HepG2 (cell line): Measurements from ENCODE around the gene FAP. TPM values are rescaled to one million over a fixed set of nuclear protein-coding genes. Genes with fewer than 3 reads are reported as not detected.

Source experiments
- HOXA9 ChIP-seq: sonication (generic); formaldehyde crosslinking; IDR thresholded peaks from 2 replicates; pipeline ENCODE4 v1.8.1; 2022; ENCODE audit warnings: missing genetic modification reagents, mild to moderate bottlenecking, moderate library complexity, borderline replicate concordance
- ZFP1 ChIP-seq: IDR thresholded peaks from 2 replicates; pipeline ENCODE4 v1.6.1; 2016
- ZNF263 ChIP-seq: sonication (generic); formaldehyde crosslinking; IDR thresholded peaks from 2 replicates; pipeline ENCODE4 v1.4.0; 2020; ENCODE audit warnings: missing genetic modification reagents
- ZNF598 ChIP-seq: sonication (generic); formaldehyde crosslinking; IDR thresholded peaks from 2 replicates; pipeline ENCODE4 v1.5.1; 2020; ENCODE audit warnings: mild to moderate bottlenecking, missing genetic modification reagents, borderline replicate concordance
- polyA plus RNA-seq, 8 experiments: library from polyadenylated mRNA; depleted of rRNA in 3 of 8; stranded (reverse) in 7 of 8; unstranded in 1 of 8; fragments of >200 nt; fragmentation: Illumina TruSeq in 4 of 8; extraction: Trizol in 4 of 8; gene quantifications; 2 replicates each; pipeline versions ENCODE4 v1.2.1 to v1.2.3, GENCODE V29; 2011 to 2016; ENCODE audit warnings: low read depth in 4 of 8, missing spikeins in 1 of 8, mixed read lengths in 1 of 8; ENCODE audit not compliant: insufficient read depth in 1 of 8
- total RNA-seq, 5 experiments: library from RNA; depleted of rRNA; stranded (reverse); fragments of >200 nt; fragmentation: Illumina TruSeq; extraction: Trizol; gene quantifications; 2 replicates each; pipeline ENCODE4 v1.2.3, GENCODE V29; 2016; ENCODE audit warnings: low read depth in 1 of 5
- TF ChIP-seq, protein P1 (sequence below): IDR thresholded peaks from 2 replicates; pipeline ENCODE4 v1.6.1; 2016; ENCODE audit warnings: low read depth, missing genetic modification reagents, missing compliant biosample characterization
- TF ChIP-seq, protein P2 (sequence below): sonication (generic); formaldehyde crosslinking; IDR thresholded peaks from 2 replicates; pipeline ENCODE4 v1.8.0; 2023; ENCODE audit warnings: mild to moderate bottlenecking, missing genetic modification reagents
- TF ChIP-seq, protein P3 (sequence below): sonication (generic); formaldehyde crosslinking; IDR thresholded peaks from 2 replicates; pipeline ENCODE4 v1.5.1; 2020; ENCODE audit warnings: mild to moderate bottlenecking, missing genetic modification reagents, borderline replicate concordance

FAP gene
- total and polyA plus RNA-seq, 2 of the 13 experiments (the other 11 are each of a cell fraction or from before 2014, with no cell fraction given), result not detected

DNA sequence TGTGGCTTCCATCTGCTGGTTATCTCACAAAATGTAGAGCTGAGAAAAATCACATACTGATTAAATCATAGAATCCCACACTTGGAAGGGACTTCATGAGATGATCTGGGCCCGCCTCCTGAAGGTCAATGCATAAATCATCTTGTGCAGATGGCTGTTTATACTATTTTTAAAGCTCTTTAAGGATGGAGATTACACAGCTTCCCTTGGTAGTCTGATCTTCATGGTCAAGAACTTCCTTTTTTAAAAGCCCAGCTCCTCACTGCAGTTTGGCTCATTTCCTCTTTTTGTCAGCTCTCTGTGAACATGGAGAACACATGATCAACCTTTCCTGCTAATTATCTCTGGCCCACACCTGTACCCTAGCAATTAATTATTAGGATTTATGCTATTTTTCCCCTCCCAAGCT is 117.1 kb downstream of the FAP start (continued):
- TF ChIP-seq, protein P1, sequence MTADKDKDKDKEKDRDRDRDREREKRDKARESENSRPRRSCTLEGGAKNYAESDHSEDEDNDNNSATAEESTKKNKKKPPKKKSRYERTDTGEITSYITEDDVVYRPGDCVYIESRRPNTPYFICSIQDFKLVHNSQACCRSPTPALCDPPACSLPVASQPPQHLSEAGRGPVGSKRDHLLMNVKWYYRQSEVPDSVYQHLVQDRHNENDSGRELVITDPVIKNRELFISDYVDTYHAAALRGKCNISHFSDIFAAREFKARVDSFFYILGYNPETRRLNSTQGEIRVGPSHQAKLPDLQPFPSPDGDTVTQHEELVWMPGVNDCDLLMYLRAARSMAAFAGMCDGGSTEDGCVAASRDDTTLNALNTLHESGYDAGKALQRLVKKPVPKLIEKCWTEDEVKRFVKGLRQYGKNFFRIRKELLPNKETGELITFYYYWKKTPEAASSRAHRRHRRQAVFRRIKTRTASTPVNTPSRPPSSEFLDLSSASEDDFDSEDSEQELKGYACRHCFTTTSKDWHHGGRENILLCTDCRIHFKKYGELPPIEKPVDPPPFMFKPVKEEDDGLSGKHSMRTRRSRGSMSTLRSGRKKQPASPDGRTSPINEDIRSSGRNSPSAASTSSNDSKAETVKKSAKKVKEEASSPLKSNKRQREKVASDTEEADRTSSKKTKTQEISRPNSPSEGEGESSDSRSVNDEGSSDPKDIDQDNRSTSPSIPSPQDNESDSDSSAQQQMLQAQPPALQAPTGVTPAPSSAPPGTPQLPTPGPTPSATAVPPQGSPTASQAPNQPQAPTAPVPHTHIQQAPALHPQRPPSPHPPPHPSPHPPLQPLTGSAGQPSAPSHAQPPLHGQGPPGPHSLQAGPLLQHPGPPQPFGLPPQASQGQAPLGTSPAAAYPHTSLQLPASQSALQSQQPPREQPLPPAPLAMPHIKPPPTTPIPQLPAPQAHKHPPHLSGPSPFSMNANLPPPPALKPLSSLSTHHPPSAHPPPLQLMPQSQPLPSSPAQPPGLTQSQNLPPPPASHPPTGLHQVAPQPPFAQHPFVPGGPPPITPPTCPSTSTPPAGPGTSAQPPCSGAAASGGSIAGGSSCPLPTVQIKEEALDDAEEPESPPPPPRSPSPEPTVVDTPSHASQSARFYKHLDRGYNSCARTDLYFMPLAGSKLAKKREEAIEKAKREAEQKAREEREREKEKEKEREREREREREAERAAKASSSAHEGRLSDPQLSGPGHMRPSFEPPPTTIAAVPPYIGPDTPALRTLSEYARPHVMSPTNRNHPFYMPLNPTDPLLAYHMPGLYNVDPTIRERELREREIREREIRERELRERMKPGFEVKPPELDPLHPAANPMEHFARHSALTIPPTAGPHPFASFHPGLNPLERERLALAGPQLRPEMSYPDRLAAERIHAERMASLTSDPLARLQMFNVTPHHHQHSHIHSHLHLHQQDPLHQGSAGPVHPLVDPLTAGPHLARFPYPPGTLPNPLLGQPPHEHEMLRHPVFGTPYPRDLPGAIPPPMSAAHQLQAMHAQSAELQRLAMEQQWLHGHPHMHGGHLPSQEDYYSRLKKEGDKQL, result no peak
- no peak for TF ChIP-seq ZFP1 (CRISPR knock-in tag)
- TF ChIP-seq HOXA9 (CRISPR knock-in tag), result no peak
- TF ChIP-seq, protein P2, sequence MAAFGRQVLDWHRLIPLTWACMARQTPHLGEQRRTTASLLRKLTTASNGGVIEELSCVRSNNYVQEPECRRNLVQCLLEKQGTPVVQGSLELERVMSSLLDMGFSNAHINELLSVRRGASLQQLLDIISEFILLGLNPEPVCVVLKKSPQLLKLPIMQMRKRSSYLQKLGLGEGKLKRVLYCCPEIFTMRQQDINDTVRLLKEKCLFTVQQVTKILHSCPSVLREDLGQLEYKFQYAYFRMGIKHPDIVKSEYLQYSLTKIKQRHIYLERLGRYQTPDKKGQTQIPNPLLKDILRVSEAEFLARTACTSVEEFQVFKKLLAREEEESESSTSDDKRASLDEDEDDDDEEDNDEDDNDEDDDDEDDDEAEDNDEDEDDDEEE (CRISPR knock-in tag), result no peak
- no peak for TF ChIP-seq ZNF598 (CRISPR knock-in tag)
- TF ChIP-seq, protein P3, sequence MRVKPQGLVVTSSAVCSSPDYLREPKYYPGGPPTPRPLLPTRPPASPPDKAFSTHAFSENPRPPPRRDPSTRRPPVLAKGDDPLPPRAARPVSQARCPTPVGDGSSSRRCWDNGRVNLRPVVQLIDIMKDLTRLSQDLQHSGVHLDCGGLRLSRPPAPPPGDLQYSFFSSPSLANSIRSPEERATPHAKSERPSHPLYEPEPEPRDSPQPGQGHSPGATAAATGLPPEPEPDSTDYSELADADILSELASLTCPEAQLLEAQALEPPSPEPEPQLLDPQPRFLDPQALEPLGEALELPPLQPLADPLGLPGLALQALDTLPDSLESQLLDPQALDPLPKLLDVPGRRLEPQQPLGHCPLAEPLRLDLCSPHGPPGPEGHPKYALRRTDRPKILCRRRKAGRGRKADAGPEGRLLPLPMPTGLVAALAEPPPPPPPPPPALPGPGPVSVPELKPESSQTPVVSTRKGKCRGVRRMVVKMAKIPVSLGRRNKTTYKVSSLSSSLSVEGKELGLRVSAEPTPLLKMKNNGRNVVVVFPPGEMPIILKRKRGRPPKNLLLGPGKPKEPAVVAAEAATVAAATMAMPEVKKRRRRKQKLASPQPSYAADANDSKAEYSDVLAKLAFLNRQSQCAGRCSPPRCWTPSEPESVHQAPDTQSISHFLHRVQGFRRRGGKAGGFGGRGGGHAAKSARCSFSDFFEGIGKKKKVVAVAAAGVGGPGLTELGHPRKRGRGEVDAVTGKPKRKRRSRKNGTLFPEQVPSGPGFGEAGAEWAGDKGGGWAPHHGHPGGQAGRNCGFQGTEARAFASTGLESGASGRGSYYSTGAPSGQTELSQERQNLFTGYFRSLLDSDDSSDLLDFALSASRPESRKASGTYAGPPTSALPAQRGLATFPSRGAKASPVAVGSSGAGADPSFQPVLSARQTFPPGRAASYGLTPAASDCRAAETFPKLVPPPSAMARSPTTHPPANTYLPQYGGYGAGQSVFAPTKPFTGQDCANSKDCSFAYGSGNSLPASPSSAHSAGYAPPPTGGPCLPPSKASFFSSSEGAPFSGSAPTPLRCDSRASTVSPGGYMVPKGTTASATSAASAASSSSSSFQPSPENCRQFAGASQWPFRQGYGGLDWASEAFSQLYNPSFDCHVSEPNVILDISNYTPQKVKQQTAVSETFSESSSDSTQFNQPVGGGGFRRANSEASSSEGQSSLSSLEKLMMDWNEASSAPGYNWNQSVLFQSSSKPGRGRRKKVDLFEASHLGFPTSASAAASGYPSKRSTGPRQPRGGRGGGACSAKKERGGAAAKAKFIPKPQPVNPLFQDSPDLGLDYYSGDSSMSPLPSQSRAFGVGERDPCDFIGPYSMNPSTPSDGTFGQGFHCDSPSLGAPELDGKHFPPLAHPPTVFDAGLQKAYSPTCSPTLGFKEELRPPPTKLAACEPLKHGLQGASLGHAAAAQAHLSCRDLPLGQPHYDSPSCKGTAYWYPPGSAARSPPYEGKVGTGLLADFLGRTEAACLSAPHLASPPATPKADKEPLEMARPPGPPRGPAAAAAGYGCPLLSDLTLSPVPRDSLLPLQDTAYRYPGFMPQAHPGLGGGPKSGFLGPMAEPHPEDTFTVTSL (CRISPR knock-in tag), result no peak
- no peak for TF ChIP-seq ZNF263
